Pulmonary artery endothelial cell (primary cell): ENCODE measurements around the gene PMPCA. TPM values are rescaled to one million over a fixed set of nuclear protein-coding genes. Genes with fewer than 3 reads are reported as not detected.
"Not testable (repeated sequence)": the region's sequence is repeated elsewhere in the genome, so short reads cannot be mapped to it uniquely, and the experiment has no call there.

Experiments
- DNase-seq: peaks from one replicate; pipeline ENCODE4 v3.0.0-alpha.2; 2011; ENCODE audit warnings: low read depth, low spot score
- total RNA-seq: library from RNA; depleted of rRNA; stranded (reverse); fragments of >200 nt; gene quantifications from 2 replicates; pipeline ENCODE4 v1.2.3, GENCODE V29; 2014

The PMPCA gene
- total RNA-seq, 1 donor from 2014 or later, result 65.5 TPM

DNA sequence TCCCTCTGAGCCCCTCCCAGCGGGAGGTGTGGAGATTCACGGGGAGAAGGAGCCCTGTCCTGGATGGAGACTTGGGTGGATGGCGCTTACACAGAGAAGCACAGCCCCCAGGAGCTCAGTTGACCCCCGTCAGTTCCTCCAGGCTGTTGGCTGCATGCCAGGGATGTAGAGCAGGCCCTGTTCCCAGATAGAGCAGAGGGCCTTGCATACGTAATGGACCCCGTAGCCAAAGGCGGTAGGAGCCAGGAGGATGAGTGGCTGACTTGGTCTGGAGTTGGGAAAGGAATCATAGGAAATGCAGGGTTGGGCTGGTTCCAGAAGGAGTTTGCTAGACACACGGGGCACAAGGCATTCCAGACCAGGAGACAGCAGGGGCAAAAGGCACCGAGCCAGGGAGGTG is 2.5 kb downstream of the PMPCA start:
- no peak for DNase-seq

DNA sequence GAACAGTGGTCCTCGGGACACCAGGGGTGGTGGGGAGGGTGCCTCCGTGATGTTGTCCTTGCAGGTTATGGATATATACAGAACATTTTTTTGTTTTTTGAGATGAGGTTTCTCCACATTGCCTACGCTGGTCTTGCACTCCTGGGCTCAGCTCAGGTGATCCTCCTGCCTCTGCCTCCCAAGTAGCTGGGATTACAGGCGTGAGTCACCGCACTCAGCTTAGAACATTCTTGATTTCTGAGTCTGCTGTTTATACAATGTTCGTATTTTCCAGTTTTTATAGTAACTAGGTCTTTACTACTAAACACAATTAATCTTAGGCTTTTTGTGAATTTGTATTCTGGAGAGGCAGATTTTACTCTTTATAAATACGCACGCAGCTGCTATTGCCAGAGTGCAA is 6.0 kb downstream of the PMPCA start:
- DNase-seq, result no peak

DNA sequence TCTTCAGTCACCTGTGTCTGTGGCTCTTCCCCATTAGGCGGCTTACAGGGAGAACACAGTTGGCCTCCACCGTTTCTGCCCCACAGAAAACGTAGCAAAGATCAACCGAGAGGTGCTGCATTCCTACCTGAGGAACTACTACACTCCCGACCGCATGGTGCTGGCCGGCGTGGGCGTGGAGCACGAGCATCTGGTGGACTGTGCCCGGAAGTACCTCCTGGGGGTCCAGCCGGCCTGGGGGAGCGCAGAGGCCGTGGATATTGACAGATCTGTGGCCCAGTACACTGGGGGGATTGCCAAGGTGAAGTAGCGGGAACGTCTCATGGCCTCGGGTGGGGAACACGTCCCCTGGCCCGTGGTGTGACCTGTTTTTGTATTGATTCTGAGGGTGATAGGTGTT is 6.5 kb downstream of the PMPCA start:
- DNase-seq, result no peak

DNA sequence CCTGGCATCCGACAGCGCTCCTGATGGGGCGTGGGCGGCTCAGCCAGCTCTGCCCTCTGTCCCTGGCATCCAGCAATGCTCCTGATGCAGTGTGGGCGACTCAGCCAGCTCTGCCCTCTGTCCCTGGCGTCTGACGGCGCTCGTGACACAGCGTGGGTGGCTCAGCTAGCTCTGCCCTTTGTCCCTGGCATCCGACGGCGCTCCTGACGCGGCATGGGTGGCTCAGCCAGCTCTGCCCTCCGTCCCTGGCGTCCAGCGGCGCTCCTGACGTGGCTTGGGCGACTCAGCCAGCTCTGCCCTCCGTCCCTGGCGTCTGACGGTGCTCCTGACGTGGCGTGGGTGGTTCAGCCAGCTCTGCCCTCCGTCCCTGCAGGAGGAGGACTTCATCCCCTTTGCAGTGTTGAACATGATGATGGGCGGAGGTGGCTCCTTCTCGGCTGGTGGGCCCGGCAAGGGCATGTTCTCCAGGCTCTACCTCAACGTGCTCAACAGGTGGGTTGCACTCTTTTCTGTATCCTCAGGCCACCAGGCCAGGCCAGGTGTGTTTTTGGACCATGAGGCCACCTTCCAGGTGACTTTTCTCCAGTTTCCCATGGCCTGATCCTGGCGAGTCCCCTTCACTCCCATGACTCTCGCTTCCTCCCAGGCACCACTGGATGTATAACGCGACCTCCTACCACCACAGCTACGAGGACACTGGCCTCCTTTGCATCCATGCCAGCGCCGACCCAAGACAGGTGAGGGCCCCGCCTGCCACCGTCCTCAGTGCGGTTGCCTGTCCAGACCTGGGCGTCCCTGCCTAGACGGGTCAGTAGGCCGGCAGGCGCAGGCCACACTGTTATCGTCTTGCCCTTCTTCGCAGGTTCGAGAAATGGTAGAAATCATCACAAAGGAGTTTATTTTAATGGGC is 8.0 kb downstream of the PMPCA start:
- DNase-seq, result no peak

DNA sequence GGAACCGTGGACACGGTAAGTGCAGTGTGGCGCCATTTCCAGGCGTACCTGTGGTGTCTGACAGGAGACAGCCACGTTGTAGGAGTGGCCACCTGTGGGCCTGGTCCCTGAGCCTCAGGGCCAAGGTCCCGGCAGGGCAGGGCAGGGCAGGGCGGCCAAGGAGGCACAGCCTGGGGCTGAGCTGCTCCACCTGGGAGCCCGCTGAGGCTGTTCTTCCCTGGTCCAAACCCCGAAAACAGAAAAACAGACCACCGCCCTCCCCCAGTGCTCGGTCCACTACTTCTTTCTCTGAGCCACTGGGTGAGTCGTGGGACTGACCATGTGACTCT is 8.6 kb downstream of the PMPCA start:
- no peak for DNase-seq

DNA sequence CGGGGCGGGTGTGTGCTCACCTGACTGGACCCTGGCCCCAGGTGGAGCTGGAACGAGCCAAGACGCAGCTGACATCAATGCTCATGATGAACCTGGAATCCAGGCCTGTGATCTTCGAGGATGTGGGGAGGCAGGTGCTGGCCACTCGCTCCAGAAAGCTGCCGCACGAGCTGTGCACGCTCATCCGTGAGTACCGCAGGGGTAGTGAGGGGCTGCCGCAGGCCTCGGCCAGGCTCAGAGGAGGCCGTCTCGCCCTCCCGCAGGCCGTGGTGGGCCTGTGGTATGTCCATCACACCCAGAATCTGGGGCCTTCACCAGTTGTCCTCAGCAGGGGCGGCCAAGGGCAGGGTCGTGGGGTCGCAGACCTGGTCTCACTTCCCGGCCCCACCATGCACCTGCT is 11.3 kb downstream of the PMPCA start:
- no peak for DNase-seq

- DNase-seq, result no peak
Observed at GRCh38 chr9:136422876-136423275, 12.4 kb downstream of the PMPCA start.

- DNase-seq, result no peak
Observed at GRCh38 chr9:136423432-136424146, 13.1 kb downstream of the PMPCA start.

- DNase-seq, result no peak
Observed at GRCh38 chr9:136424750-136425362, 14.4 kb downstream of the PMPCA start.

DNA sequence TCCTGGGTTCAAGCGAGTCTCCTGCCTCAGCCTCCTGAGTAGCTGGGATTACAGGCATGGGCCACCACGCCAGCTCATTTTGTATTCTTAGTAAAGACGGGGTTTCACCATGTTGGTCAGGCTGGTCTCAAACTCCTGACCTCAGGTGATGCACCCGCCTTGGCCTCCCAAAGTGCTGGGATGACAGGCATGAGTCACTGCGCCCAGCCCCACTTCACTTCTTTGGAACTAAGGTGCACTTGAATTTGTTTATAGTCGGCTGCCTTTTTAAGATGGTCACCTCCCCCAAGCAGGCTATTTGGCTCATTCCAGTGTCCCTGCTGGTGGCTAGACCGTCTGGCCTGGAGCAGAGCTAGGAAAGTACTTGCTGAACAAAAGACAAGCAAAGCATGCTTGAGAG is 14.9 kb downstream of the PMPCA start:
- DNase-seq, result not testable (repeated sequence)

GRCh38 chr9:136426787-136427186 is 16.3 kb downstream of the PMPCA start:
- DNase-seq, result no peak

- DNase-seq, result no peak
Observed at GRCh38 chr9:136429075-136429628, 18.7 kb downstream of the PMPCA start.

DNA sequence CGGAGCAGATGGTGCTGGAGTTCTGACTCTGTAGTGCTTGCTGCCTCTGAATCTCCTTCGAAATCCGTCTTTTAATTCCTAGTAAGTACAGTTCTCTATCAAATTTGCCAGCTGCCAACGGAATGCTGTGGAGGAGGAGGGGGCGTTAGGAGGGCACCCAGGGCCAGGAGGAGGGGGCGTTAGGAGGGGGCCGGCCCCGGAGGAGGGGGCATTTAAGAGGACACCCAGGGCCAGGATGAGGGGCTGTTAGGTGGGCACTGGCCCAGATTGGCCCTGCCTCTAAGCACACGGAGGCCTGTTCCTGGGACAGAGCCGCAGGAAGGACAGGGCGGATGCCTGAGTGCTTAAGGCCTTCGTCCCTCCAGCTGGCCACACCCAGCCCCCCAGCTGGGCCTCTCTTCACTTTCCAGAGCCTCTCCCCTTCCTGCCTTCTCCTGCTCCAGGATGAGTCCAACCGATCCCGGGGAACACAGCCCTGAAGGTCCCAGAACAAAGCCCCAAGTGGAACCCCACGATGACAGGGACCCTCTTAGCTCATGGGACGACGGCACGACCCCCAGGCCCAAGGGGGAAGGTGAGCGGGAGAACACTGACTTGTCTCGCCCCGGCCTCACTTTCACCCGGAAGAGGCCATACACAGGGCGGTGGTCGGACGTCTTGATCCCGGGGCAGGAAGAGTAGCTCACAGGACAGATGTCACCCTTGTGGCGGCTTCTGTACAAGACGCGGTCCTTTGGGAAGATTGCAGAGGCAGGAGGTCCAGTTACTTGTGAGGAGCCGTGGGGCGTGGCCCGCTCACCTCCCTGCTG is 19.4 kb downstream of the PMPCA start:
- DNase-seq, result no peak

- DNase-seq, result no peak
Observed at GRCh38 chr9:136430588-136431234, 20.3 kb downstream of the PMPCA start.

DNA sequence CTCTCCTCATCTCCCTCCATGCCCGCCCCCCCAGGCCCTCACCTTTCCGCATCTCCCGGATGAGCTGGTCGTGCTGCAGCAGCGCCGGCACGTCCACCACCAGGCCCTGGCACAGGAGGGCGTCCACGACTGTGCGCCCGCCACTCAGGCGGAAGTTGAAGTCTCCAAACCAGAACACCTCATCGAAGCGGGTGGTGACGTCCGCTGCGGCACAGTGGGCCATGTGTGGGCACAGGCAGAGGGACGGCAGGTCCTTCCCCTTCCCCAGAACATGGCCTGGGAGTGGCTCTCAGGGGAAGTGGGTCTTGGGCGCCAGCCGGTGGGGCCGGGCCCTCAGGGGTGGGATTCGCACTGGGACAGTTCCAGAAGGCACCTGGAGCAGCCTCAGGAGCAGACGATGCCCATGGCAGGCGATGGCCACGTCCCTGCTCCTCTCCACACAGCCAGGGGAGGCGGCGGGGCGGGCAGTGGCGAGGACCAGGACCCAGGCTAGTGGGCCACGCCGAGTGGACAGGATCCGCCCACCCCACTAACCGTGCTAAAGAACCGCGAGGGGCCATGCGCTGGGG is 21.4 kb downstream of the PMPCA start:
- no peak for DNase-seq

- no peak for DNase-seq
Observed at GRCh38 chr9:136432591-136432990, 22.1 kb downstream of the PMPCA start.

- no peak for DNase-seq
Observed at GRCh38 chr9:136433043-136433715, 22.7 kb downstream of the PMPCA start.

DNA sequence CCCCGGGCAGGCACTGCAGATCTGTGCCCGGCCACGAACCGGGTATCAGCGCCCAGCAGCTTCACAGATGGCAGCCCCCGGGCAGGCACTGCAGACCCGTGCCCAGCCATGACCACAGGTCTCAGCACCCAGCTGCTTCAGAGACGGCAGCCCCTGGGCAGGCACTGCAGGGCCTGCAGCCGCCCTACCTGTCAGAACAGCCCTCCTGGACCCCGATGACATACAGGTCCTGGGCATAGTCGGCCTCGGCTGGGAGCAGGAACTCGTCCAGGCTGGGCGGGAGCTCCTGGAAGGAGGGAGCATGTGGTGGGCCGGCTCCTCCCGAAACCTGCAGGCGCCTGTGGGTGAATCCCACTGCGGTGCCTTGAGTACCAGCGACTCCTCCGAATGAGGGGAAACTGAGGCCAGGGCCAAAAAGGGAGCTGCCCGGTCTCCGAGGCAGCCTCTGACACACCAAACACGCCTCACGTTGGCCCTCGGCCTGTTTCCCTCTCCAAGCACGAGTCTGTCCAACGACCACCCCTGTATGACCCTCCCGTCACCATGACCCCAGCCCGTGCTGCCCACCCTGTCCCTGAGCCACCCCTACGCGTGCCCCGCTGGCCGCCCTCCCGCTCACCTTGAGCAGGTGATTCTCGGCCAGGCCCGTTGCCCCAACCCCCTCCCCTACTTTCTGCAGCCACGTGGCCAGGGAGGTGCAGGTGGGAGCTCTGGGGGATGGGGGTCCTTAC is 23.6 kb downstream of the PMPCA start:
- no peak for DNase-seq

DNA sequence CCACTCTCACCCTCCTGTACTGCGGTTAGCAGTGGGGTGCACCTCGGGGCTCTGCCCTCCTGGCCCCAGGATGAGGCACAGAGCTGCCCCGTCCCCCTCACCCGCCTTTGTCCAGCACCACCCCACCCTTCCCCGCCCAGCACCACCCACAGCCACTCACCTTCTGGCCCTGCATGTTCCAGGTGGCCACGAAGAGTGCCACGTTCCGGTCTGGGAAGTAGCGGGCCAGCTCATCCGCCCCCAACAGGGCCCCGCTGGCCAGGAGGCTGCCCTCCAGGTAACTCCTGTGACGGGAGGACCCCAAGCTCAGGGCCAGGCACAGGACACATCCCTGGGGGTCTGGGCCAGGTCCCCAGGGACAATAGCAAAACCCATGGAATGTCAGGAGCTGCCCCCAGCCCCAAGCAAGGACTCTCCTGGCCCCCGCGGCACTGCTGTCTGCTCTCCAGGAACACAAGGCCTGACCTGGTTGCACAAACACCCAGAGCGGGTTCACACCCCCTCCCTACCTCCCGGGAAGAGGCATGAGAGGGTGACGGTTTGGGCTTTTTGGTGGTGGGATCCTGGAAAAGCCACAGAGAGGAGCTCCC is 24.2 kb downstream of the PMPCA start:
- DNase-seq, result no peak
